ENCODE measurements around the gene ZNF615.

DNA sequence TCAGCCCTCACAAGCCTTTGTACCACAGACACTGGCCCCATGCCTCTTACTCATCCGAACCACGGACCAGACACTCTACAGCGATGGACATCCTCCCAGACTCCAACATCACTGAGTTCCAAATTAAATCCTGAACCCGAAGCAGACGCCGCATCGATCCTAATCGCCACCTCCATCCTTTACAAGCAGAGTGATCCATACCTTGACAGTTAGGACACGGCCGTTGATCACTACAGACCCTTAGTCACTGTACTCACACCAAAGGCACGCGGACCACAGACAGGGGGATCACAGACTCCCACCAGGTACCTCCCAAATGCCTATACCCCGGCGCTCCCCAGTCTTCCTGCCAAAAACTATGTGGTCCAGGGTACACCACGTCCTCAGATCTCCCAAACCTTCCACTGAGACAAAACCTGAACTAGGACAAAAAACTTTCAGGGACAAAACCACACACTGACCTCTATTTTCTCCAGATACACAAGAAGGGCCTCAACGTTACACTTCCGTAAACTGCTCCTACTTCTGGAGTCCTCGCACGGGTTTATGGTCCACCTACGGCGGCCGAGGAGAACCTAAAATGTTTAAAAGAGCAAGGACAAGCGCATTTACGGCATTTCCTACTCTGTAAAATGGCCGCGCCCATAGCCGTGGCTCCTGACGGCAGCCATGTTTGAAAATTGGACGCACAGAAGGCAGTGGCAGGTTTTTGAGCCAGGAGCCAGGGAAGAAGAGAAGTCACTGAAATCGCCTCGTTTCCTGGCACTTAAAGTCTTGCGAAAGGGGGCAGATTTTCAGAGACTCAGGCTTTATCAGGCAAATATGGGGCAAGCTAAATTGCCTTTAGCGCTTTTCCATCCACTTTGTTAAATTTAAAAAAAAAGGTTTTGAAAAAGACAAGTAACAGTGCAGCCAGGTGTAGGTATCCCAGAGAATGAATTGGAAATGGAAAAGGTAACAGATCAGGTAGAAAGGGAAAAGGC, 21.4 kb downstream of the ZNF615 start, which contains the start of gene ZNF350:
- TF ChIP-seq POLR2A (IDR thresholded peaks at IDR 0.05; ENCODE audit: low read depth, low read length): 0 out of 2 replicates have a peak, but pooled peaks have one; percentile 33
- TF ChIP-seq POLR2AphosphoS5 (IDR thresholded peaks at IDR 0.05; ENCODE audit: low read depth, low read length): no peak

Data from GM12892 (cell line).